Measurements from ENCODE around the gene SPEF1.

SPEF1 gene

DNA sequence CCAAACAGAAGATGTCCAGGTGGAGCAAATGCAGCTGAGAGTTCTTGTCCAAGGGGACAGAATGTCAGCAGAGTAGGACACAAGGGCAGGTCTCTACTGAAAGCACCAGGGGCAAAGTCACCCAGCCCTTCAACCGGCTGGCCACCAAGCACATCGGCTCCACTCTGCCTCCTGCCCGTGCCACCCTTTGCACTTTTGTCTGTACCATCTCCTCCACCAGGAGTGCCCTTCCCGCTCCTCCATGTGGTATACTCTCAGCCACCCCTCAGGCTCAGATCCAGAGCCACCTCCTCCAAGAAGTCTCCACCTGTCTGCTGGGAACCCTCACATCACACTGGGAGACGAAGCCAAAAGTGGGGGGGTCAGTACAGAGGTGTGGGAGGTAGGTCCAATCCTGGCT is 52.9 kb downstream of the SPEF1 start:
- DNase-seq: no peak
